Activated naive CD4-positive, alpha-beta T cell (primary cell): ENCODE results near the gene NOC2L.
"Not testable (repeated sequence)": the region's sequence is repeated elsewhere in the genome, so short reads cannot be mapped to it uniquely, and the experiment has no call there.

ENCODE experiments used
- DNase-seq, 4 experiments: peaks; one replicate each; lab custom pipeline; 2025; lab: John Stamatoyannopoulos, UW

NOC2L gene

GRCh38 chr1:993379-993995 lies 34.4 kb upstream of the NOC2L start:
- DNase-seq: no peak

- no peak for DNase-seq
Measured at GRCh38 chr1:992362-992761, 33.3 kb upstream of the NOC2L start.

- no peak for DNase-seq
Measured at GRCh38 chr1:991895-992294, 32.8 kb upstream of the NOC2L start.

GRCh38 chr1:991275-991674 lies 32.2 kb upstream of the NOC2L start:
- DNase-seq: not testable (repeated sequence)

- DNase-seq: not testable (repeated sequence)
Measured at GRCh38 chr1:988061-988460, 29.0 kb upstream of the NOC2L start.

GRCh38 chr1:985126-985525 lies 26.1 kb upstream of the NOC2L start:
- no peak for DNase-seq

- DNase-seq: no peak
Measured at GRCh38 chr1:984476-984814, 25.4 kb upstream of the NOC2L start.

GRCh38 chr1:983798-984475 lies 24.9 kb upstream of the NOC2L start:
- DNase-seq: peak in 3 of 4 experiments; percentile 38 to 66 (median 46)

- DNase-seq: no peak
Measured at GRCh38 chr1:982765-983436, 23.8 kb upstream of the NOC2L start.

GRCh38 chr1:981955-982558 lies 23.0 kb upstream of the NOC2L start, which contains the start of gene PERM1:
Gene PERM1, minus strand, starts transcription at chr1:982093. Its CDS starts 1,064 bp downstream, at chr1:981029.
- no peak for DNase-seq

- DNase-seq: no peak
Measured at GRCh38 chr1:981491-981954, 22.5 kb upstream of the NOC2L start.

GRCh38 chr1:980602-981395 lies 21.7 kb upstream of the NOC2L start:
- no peak for DNase-seq

GRCh38 chr1:980137-980571 lies 21.1 kb upstream of the NOC2L start:
- DNase-seq: no peak

- DNase-seq: no peak
Measured at GRCh38 chr1:979744-980072, 20.7 kb upstream of the NOC2L start.

- no peak for DNase-seq
Measured at GRCh38 chr1:978835-979743, 20.0 kb upstream of the NOC2L start.

- no peak for DNase-seq
Measured at GRCh38 chr1:978069-978834, 19.2 kb upstream of the NOC2L start.

- DNase-seq: not testable (repeated sequence)
Measured at GRCh38 chr1:976791-977190, 17.7 kb upstream of the NOC2L start.

GRCh38 chr1:975896-976683 lies 17.0 kb upstream of the NOC2L start:
- peak in 2 of 4 experiments; percentile 42 to 63 for DNase-seq

- no peak for DNase-seq
Measured at GRCh38 chr1:975365-975764, 16.3 kb upstream of the NOC2L start.
